SU-DHL-6 (cell line): ENCODE results near the gene CCDC80.

ENCODE experiments used
- H2AFZ ChIP-seq: fragments of 200-600 bp; sonication (generic); 2 replicates; pipeline ENCODE4 v1.6.1; 2014; ENCODE audit warnings: low read depth, mild to moderate bottlenecking, moderate library complexity, mixed read lengths, antibody characterized with exemption, low read length; ENCODE audit not compliant: severe bottlenecking
- H3F3A ChIP-seq: fragments of 200-600 bp; shearing (Covaris generic); 2 replicates; pipeline ENCODE4 v1.6.0; 2016; ENCODE audit warnings: antibody characterized with exemption, mild to moderate bottlenecking; ENCODE audit not compliant: insufficient read depth
- H3K27ac ChIP-seq: fragments of 200-600 bp; sonication (generic); 2 replicates; pipeline ENCODE4 v1.5.1; 2016; ENCODE audit warnings: low read depth, mild to moderate bottlenecking, low read length, moderate library complexity, mixed read lengths
- H3K27me3 ChIP-seq: fragments of 200-600 bp; sonication (generic), shearing (Covaris generic); 2 replicates; pipeline ENCODE4 v1.6.0; 2014; ENCODE audit warnings: mild to moderate bottlenecking, low read length
- H3K36me3 ChIP-seq: fragments of 200-600 bp; sonication (generic); 2 replicates; pipeline ENCODE4 v1.6.1; 2014; ENCODE audit warnings: mild to moderate bottlenecking, low read length, mixed read lengths
- H3K4me2 ChIP-seq: fragments of 300-600, 200-600 bp; shearing (Covaris generic), sonication (generic); 2 replicates; pipeline ENCODE4 v1.6.0; 2014; ENCODE audit warnings: low read length, low read depth, mild to moderate bottlenecking; ENCODE audit not compliant: poor library complexity, severe bottlenecking
- H3K4me3 ChIP-seq: fragments of 200-600 bp; sonication (generic); 2 replicates; pipeline ENCODE4 v1.5.1; 2014; ENCODE audit warnings: antibody characterized with exemption, low read length, mild to moderate bottlenecking, mixed read lengths; ENCODE audit not compliant: insufficient read depth, poor library complexity, severe bottlenecking
- H3K79me2 ChIP-seq: fragments of 200-600 bp; sonication (generic); 2 replicates; pipeline ENCODE4 v1.6.1; 2014; ENCODE audit warnings: mild to moderate bottlenecking, low read length, moderate library complexity; ENCODE audit not compliant: insufficient read depth
- H3K9ac ChIP-seq: fragments of 200-600 bp; sonication (generic); 2 replicates; pipeline ENCODE4 v1.7.0; 2014; ENCODE audit warnings: mild to moderate bottlenecking, low read length
- H3K9me2 ChIP-seq: fragments of 200-600 bp; sonication (generic); replicated peaks from 2 replicates; pipeline ENCODE4 v1.6.1; 2014; ENCODE audit warnings: low read length; ENCODE audit not compliant: insufficient read depth
- H3K9me3 ChIP-seq: fragments of 200-600 bp; sonication (generic); 2 replicates; pipeline ENCODE4 v1.6.1; 2014; ENCODE audit warnings: low read length, mixed read lengths; ENCODE audit not compliant: insufficient read depth
- H4K20me1 ChIP-seq: fragments of 200-600 bp; sonication (generic); 2 replicates; pipeline ENCODE4 v1.6.1; 2014; ENCODE audit warnings: low read depth, mild to moderate bottlenecking, antibody characterized with exemption, low read length, moderate library complexity, mixed read lengths
- CTCF ChIP-seq: fragments of 200-600 bp; sonication (generic); IDR thresholded peaks from one replicate; pipeline ENCODE4 v1.5.1; 2017; ENCODE audit warnings: antibody characterized with exemption, mild to moderate bottlenecking, low read length, moderate library complexity; ENCODE audit not compliant: insufficient read depth, poor library complexity, severe bottlenecking
- EZH2phosphoT487 ChIP-seq: fragments of 200-600 bp; sonication (generic), shearing (Covaris generic); conservative IDR thresholded peaks from 2 replicates; pipeline ENCODE4 v1.6.1; 2018; ENCODE audit warnings: mild to moderate bottlenecking, antibody characterized with exemption, low read length, moderate library complexity, mixed read lengths

The CCDC80 gene

DNA sequence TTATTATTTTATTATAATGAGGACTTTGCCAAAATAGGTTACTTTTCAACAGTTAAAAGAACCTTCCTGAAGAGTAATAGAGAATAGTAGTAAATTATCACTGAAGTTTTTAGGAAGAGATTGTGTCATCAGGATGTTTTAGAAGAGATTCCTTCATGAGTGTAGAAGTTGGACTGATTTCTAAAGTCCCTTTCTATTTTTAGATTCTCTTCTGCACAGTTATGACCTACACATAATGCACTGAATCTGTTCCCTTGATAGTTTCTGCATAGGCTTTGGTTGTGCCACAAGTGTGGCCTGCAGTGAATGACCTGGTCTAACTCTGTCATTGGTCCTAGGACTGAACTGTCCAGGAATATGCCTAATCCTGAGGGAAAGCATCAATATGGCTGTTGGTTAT lies 55.2 kb downstream of the CCDC80 start:
- Histone ChIP-seq H3K4me3 (no peak overlapping the region), H3K79me2 (no peaks in the 10 kb centered on the region), H3K9ac (no peak overlapping the region), H3K27me3 (no peaks in the 10 kb centered on the region), H4K20me1 (no peaks in the 10 kb centered on the region), H3K27ac (no peak overlapping the region), H3K9me2 (no peaks in the 10 kb centered on the region), H3K9me3 (no peaks in the 10 kb centered on the region), H3K36me3 (peaks cover 41% of the 10 kb centered on the region), H3K4me2 (no peak overlapping the region), H3F3A (no peaks in the 10 kb centered on the region), H2AFZ (no peak overlapping the region)
- TF ChIP-seq CTCF (no peak), EZH2phosphoT487 (no peak)

- H3F3A ChIP-seq: no peaks in the 10 kb centered on the region
- TF ChIP-seq CTCF (no peak), EZH2phosphoT487 (no peak)
- H3K9me2 ChIP-seq: no peaks in the 10 kb centered on the region
- no peak overlapping the region for H3K4me3 ChIP-seq
- no peaks in the 10 kb centered on the region for H3K79me2 ChIP-seq
- peaks cover 39% of the 10 kb centered on the region for H3K36me3 ChIP-seq
- no peaks in the 10 kb centered on the region for H3K27me3 ChIP-seq
- no peak overlapping the region for H3K4me2 ChIP-seq
- H3K27ac ChIP-seq: no peak overlapping the region
- no peaks in the 10 kb centered on the region for H4K20me1 ChIP-seq
- H3K9ac ChIP-seq: no peak overlapping the region
- no peaks in the 10 kb centered on the region for H3K9me3 ChIP-seq
- H2AFZ ChIP-seq: no peak overlapping the region
Measured at GRCh38 chr3:112583105-112583504, 57.8 kb downstream of the CCDC80 start.

- no peak overlapping the region for H2AFZ ChIP-seq
- TF ChIP-seq CTCF (peak; percentile 60), EZH2phosphoT487 (no peak)
- peaks cover 37% of the 10 kb centered on the region for H3K36me3 ChIP-seq
- no peaks in the 10 kb centered on the region for H3K9me2 ChIP-seq
- H3K27me3 ChIP-seq: no peaks in the 10 kb centered on the region
- no peaks in the 10 kb centered on the region for H3K79me2 ChIP-seq
- no peak overlapping the region for H3K4me3 ChIP-seq
- no peaks in the 10 kb centered on the region for H4K20me1 ChIP-seq
- no peak overlapping the region for H3K27ac ChIP-seq
- no peaks in the 10 kb centered on the region for H3F3A ChIP-seq
- no peaks in the 10 kb centered on the region for H3K9me3 ChIP-seq
- no peak overlapping the region for H3K9ac ChIP-seq
- no peak overlapping the region for H3K4me2 ChIP-seq
Measured at GRCh38 chr3:112582244-112582874, 58.6 kb downstream of the CCDC80 start.
